ENCODE results near the gene ARHGAP23.

GRCh38 chr17:38431346-38432145, 3.3 kb downstream of the ARHGAP23 start:
- TF ChIP-seq, protein P1, sequence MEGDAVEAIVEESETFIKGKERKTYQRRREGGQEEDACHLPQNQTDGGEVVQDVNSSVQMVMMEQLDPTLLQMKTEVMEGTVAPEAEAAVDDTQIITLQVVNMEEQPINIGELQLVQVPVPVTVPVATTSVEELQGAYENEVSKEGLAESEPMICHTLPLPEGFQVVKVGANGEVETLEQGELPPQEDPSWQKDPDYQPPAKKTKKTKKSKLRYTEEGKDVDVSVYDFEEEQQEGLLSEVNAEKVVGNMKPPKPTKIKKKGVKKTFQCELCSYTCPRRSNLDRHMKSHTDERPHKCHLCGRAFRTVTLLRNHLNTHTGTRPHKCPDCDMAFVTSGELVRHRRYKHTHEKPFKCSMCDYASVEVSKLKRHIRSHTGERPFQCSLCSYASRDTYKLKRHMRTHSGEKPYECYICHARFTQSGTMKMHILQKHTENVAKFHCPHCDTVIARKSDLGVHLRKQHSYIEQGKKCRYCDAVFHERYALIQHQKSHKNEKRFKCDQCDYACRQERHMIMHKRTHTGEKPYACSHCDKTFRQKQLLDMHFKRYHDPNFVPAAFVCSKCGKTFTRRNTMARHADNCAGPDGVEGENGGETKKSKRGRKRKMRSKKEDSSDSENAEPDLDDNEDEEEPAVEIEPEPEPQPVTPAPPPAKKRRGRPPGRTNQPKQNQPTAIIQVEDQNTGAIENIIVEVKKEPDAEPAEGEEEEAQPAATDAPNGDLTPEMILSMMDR (IDR thresholded peaks at IDR 0.05), result no peak
- no peak for TF ChIP-seq POLR2AphosphoS5 (IDR thresholded peaks at IDR 0.05)
- no peak for TF ChIP-seq POLR2A (IDR thresholded peaks at IDR 0.05)
